Mammary epithelial cell (primary cell): Measurements from ENCODE around the gene LCOR.

Source experiments
- EZH2 ChIP-seq: IDR thresholded peaks from 2 replicates; pipeline ENCODE4 v1.6.1; 2012; ENCODE audit warnings: low read length, inconsistent platforms, borderline replicate concordance
- TF ChIP-seq, protein P1 (sequence below), 2 donors: IDR thresholded peaks in 1 of 2; conservative IDR thresholded peaks in 1 of 2; 2 replicates each; pipeline ENCODE4 v1.5.1; 2011 to 2012; ENCODE audit warnings: inconsistent platforms in 2 of 2, low read length in 2 of 2, mild to moderate bottlenecking in 2 of 2, control low read depth in 1 of 2, low read depth in 1 of 2; ENCODE audit not compliant: insufficient read depth in 1 of 2; ENCODE audit errors: extremely low read depth in 1 of 2

DNA sequence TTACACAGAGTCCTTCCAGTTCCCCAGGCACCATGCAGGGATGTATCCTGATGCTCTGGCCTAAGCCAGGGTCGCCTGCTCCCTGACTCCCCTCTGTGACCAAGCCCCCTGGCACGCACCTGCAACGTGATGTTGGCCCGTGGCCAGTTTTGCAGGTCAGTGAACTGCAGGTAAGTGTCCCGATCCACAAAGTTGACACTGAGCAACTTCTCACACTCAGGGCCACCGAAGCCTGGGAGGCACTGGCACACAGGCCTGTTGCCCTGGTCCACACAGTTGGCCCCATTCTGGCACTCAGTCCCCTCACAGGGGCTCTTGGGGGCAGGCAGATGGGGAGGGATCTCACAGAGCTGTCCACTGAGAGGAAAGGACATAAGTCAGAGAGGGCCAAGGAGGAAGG lies 174.3 kb downstream of the LCOR start:
- TF ChIP-seq, protein P1, sequence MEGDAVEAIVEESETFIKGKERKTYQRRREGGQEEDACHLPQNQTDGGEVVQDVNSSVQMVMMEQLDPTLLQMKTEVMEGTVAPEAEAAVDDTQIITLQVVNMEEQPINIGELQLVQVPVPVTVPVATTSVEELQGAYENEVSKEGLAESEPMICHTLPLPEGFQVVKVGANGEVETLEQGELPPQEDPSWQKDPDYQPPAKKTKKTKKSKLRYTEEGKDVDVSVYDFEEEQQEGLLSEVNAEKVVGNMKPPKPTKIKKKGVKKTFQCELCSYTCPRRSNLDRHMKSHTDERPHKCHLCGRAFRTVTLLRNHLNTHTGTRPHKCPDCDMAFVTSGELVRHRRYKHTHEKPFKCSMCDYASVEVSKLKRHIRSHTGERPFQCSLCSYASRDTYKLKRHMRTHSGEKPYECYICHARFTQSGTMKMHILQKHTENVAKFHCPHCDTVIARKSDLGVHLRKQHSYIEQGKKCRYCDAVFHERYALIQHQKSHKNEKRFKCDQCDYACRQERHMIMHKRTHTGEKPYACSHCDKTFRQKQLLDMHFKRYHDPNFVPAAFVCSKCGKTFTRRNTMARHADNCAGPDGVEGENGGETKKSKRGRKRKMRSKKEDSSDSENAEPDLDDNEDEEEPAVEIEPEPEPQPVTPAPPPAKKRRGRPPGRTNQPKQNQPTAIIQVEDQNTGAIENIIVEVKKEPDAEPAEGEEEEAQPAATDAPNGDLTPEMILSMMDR (conservative IDR thresholded peaks at IDR 0.05 in 1 of 2, IDR thresholded peaks at IDR 0.05 in 1 of 2; ENCODE audit: extremely low read depth in 1 of 2, insufficient read depth in 1 of 2, low read depth in 1 of 2, low read length in 2 of 2), result no peak
- no peak for TF ChIP-seq EZH2
